Activated T-cell treated with anti-CD3 and anti-CD28 coated beads, Interleukin-2, amount 50 U/mL, for 72 hours (primary cell): Measurements from ENCODE around the gene KLRD1. TPM values are rescaled to one million over a fixed set of nuclear protein-coding genes. Genes with fewer than 3 reads are reported as not detected.

Experiments used
- total RNA-seq, 2 donors: library from RNA; stranded (reverse); gene quantifications; one replicate each; pipeline ENCODE4 v1.2.3, GENCODE V29; 2022

The KLRD1 gene
- total RNA-seq, 2 donors from 2014 or later, result 2.0 to 6.6 TPM

Other genes with a start within 250 kb of the KLRD1 start
- gene CLEC1A, start 208.9 kb upstream of the KLRD1 start, total RNA-seq, result not detected
- gene CLEC7A, start 177.7 kb upstream of the KLRD1 start, total RNA-seq, result not detected
- not detected for gene OLR1, start 135.7 kb upstream of the KLRD1 start, total RNA-seq
- not detected for gene TMEM52B, start 128.8 kb upstream of the KLRD1 start, total RNA-seq
- gene GABARAPL1, start 95.0 kb upstream of the KLRD1 start, total RNA-seq, result 10 to 100 TPM; 15.8 to 20.3 TPM
- 10 to 100 TPM; 18.9 to 23.6 TPM for gene KLRK1, start 82.2 kb downstream of the KLRD1 start, total RNA-seq
- gene KLRC4, start 101.9 kb downstream of the KLRD1 start, total RNA-seq, result 1 to 10 TPM; 6.1 to 7.1 TPM
- gene KLRC3, start 112.7 kb downstream of the KLRD1 start, total RNA-seq, result 1 to 10 TPM; 2.5 to 2.8 TPM
- gene KLRC2, start 128.1 kb downstream of the KLRD1 start, total RNA-seq, result 1 to 10 TPM; 1.4 to 1.9 TPM
- gene KLRC1, start 145.5 kb downstream of the KLRD1 start, total RNA-seq, result 1 to 10 TPM; 3.1 to 9.0 TPM
- 1 to 10 TPM in 1 of 2 donors, under 1 TPM in 1; 0.63 to 1.2 TPM for gene EIF2S3B, start 198.0 kb downstream of the KLRD1 start, total RNA-seq